GM18858 (cell line): ENCODE measurements around the gene STAB1.

Experiments used
- ATAC-seq: cut with Tn5 transposase; IDR thresholded peaks from one replicate; pipeline ENCODE4 v1.9.1; 2021; ENCODE audit not compliant: unreplicated experiment

Gene STAB1

DNA sequence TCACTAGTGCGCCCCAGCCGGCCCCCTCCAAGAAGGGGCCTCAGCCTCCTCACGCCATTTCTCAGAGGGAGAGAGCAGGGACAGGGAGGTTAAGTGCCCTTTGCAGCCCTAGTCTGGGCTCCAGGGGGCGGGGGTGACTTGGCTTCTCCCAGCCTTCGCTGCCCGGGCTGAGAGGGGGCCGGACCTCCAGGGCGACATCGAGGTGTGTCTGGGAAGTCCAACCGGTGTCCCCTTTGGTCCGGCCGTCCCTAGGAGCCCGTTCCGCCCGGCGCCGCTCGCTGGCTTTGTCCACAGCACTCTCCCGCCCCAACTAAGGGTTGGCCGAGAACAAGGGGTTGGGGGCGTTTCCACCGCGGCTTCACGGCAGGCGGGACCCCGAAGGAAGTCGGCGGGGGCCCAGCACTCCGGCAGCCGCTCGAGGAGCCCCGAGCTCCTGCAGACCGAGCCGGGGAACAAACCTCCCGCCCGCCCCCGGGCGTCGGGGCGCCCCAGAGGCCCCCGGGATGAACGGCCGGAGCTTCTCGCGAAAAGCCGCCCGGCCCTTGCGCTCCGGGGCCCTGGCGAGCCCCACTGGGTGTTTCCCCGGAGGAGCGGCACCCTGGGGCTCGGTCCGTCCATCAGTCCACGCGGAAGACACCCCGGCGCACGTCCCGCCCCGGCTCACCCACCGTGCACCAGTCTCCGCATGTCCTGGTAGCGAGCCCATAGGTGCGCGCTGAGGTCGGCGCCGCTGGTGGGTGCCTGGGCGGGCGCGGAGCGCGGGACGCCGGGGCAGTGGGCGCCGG is 37.9 kb downstream of the STAB1 start:
- no peak for ATAC-seq

DNA sequence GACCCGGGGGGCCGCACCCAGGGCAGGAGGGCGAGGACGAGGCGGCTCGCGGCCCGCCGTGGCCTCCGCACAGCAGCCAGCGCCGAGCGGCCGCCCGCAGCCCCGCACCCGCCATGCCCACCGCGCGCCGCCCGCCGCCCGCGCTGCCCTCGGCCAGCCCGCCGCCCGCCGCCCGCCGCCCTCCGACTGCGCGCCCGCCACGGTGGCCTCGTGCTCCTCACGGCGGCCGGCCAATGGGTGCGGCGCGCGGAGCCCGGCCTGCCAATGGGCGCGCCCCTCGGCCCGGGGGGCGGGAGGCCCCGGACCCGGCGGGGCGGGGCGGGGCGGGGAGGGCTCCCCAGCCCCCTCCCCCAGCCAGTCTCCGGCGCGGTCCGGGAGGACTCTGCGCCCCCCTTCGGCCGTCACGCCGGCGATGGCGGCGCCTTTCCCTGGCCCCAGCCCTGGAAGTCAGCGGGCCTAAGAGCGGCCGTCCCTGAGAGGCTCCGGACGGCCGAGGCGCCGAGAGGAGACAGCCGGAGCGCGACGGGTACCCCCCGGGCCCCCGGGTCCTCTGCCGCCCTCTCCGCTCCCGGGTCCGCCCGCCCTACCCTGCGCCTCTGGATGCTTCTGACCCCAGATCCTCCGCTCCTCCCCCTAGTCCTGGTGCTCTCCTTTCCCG is 38.6 kb downstream of the STAB1 start, which contains the start of gene NT5DC2:
NT5DC2 (minus strand) TSS at position 235 of the 658 bp plus-strand sequence; CDS start at position 115, 120 bp downstream.
- ATAC-seq: no peak

DNA sequence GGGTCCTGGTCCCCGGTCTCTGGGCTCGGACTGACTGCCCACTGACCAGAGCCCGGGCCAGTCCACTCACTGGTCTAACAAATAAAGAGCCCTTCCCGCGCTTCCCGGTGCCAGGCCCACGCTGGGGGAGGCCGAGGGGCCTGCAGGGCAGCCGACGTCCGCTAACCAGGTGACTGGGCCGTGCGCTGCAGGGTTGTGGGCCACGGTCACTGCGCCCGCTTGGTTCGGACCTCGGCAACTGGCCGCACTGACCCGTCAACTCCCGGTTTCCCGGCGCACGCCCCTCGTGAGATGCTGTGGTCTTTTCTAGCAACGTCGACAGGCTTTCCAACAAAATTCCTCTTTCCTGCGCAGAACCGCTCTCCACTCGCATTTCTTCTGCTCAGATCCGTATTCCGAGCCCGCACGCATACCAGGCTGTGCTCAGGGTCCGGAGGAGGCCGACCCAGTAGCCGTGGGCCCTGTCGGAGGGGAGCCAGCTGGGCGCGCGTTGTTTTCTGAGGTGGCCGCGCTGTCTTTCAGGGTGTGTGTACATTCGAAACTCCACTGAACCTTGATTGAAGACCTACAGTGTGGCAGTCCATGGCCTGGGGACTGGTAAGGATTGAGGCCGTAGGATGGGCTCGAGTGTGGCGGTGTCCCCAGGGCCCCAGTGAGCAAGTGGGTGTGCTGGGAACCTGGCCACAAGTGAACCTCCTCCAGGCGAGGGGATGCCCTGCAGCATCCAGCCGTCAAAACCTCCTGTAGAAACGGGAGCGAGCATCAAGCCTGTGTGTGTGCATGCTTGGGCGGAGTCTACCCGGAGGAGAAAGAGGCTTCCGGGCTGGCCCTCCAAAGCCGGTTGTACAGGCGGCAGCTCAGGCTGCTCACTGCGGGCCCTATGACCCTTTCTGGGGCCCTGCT is 39.4 kb downstream of the STAB1 start:
- ATAC-seq: no peak

DNA sequence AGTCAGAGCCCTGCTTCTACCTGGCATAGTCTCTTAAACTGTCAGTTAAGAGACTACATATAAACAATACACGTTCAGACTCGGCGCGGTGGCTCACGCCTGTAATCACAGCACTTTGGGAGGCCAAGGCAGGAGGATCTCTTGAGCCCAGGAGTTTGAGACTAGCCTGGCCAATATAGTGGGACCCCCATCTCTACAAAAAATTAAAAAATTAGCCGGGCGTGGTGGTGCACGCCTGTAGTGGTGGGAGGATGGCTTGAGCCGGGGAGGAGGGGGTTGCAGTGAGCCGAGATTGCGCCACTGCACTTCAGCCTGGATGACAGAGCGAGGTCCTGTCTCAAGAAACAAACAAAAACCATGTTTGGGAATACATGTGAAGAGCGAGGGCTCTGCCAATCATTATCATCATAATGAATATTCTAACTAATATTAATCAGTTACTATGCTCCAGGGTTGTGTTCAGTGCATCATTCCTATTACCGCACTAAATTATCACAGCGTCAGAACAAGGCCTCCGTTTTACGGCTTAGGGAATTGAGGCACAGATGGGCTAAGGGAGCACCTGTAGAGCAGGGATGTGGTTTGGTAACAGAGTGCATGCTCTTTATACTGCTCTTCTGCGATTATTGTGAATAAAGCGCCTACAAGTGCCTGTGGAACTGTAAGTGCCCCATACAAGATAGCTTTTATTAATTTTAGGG is 40.4 kb downstream of the STAB1 start:
- no peak for ATAC-seq

DNA sequence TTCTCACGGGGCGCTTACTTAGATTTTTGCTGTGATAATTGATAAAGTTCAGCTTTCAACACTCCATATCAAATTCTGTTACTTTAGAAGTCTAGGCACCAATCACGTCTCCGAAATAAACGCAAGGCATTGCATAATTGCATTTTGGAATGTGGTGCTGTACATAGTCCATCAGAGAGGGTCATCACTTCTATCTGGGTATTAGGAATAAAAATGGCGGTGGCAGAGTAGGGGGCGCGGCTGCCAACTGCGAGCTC is 40.9 kb downstream of the STAB1 start:
- ATAC-seq: no peak

DNA sequence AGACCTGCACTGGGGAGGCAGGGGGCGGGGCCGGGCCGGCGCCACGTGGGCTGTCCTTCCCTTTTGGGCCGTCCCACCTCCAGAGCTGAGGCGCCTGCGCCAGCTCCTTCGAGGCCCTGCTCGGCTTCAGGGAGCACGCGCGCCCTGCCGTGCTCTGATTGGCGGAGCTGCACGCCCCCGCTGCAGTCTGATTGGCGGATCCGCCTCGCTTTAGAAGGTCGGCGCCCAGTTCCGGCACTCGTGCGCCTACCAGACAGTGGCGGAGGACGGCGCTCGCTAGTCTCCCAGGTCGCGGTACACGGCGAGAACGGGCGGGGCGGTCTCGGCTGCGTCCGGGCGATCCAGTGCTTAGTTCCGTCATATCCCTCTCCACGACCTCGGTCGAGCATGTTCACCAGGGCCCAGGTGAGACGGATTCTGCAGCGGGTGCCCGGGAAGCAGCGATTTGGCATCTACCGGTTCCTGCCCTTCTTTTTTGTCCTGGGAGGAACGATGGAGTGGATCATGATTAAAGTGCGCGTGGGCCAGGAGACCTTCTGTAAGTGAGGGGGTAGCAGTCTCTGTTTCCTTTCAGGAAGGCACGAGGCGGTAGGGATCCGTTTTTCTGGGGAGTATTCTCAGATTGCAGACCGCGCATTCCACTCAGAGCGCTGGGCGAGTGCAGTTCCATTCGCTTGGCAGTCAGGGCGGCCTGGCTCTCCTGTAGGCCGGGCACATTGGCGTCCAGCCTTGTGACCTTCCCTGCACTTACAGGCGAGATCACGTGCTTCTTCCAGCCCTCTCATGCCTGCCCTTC is 41.4 kb downstream of the STAB1 start, which contains the start of gene UQCC5:
UQCC5 (plus strand) TSS at position 237 of the 796 bp plus-strand sequence; CDS start at position 388, 151 bp downstream.
- peak; percentile 80 for ATAC-seq

DNA sequence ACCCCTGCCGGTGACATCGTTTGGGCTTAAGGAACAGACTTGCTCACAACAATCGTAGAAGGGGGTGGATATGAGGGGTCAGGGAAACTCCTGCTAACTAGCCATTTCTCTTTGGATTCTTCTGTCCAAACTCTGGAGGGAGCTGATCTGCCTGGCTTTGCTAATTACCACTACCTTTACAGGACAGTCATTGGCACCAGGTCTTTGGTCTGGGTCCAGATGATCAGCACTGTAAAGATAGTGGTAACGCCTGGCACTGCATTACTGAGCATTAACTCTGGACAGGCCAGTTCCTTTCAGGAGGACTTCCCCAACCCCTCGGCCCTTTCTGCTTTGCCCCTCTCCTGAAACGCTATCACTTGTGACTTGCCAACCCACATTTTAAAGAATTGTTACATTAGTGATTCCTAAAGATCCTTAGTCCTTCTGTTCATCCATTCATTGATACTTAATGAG is 42.1 kb downstream of the STAB1 start:
- ATAC-seq: no peak

DNA sequence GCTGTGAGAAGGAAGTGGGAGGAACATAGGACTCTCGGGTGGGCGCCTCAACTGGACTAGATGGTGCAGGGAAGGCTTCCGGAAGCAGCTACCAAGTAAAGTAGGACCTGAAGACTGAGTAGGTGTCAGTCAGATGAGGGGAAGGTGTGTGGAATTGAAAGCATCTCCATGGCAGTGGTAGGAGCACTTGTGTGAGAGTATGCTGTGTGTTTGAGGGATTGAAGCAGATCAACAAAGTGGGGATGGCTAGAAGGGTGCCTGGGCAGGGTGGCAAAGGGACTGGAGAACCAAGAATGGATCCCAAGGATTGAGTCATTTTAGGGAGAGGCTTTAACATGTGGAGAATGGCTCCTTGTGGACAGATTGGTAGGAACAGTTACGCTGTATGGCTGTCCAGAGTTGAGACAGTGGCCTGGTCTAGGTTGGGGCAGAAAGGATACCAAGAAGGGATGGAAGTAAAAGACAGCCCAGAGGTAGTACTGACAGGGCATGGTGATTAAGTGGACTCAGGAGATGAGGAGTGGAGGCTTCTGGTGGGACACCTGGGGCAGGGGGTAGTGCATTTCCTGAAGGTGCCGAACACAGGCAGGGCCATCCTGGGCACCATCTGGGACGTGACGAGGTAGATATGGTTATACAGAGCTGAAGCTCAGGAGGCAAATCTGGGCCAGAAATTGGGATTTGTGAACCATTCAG is 42.7 kb downstream of the STAB1 start:
- ATAC-seq: no peak

- ATAC-seq: no peak
These were observed 44.0 kb downstream of the STAB1 start for GRCh38 chr3:52539010-52539653.

- ATAC-seq: no peak
These were observed 45.9 kb downstream of the STAB1 start for GRCh38 chr3:52541050-52541449.

- ATAC-seq: no peak
These were observed 49.8 kb downstream of the STAB1 start for GRCh38 chr3:52544937-52545336.

DNA sequence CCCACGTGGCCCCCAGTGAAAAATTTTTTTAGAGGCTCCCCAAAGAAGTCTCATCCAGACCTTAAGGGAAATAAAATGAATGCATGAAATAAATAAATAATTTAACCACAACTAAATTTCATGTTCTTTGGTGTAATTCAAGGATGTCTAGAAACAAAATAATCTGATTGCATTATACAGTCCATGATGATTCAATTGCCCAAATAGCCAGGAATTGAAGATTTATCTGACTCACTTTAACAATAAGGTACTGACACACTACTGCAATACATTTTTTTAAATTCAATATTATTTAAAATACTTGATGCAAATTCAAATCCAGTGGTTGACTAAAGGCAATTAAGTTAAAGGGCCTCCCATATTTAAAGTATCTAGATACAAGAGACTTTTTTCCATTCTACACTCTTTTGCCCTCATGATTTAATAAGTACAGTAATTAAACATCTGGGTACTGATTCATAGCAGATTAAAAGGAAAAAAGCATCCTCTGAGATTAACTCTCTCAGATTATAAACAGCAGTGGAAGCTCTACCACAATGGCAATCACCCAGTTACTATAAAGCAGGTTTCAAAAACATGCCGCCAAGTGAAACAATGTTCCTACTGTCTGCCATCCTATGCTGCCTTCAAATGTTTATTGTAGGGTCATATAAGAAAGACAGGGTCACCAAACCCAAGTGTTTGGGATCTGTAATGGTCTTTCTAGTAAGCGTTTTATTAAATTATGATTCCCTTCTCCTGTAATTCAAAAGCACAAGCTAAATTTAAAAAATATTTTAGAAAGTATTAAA is 51.2 kb downstream of the STAB1 start:
- ATAC-seq: no peak

- ATAC-seq: no peak
These were observed 52.0 kb downstream of the STAB1 start for GRCh38 chr3:52547143-52547542.

GRCh38 chr3:52551118-52551517 is 56.0 kb downstream of the STAB1 start:
- no peak for ATAC-seq

GRCh38 chr3:52552089-52552488 is 57.0 kb downstream of the STAB1 start:
- no peak for ATAC-seq

DNA sequence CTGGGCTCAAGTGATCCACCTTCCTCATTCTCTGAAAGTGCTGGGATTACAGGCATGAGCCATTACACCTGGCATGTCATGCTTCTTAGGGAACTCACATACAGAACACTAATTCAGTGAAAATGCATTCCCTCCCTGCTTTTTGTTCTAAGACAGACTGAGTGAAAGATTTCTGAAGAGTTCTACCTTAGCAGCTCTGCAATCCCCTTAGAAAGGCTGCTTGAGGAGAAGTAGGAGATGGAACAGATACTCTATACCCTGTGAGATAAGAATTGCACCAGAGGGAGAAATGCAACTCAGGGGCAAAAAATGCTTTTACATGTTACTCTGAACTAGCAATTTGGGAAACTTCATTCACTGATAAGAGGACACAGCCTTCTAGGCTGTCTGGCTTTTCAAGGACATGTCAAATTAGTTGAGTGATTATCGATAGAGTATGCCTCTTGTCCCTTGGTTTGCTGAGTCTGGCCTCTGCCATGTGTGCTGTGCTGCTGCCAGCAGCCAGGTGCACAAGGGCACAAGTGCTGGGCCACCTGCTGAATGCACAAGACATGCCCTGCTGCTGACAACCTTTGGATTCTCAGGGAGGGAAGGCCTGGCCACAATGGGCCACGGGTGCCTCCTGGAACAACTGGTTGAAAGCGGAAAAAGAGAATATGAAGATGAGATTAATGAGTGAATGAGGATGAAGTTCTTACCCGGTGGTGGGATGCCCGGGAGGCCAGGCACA is 59.1 kb downstream of the STAB1 start:
- no peak for ATAC-seq

- ATAC-seq: no peak
These were observed 59.9 kb downstream of the STAB1 start for GRCh38 chr3:52555056-52555455.
